Cardiac fibroblast (primary cell): Measurements from ENCODE around the gene CANT1.

ENCODE experiments used
- DNase-seq, 2 donors: peaks; one replicate each; pipeline versions ENCODE4 v3.0.0 to v3.0.0-alpha.2; 2010; ENCODE audit warnings: low read depth in 2 of 2
- H3K4me3 ChIP-seq, 2 donors: replicated peaks in 1 of 2; 1 replicate in 1 of 2; 2 replicates in 1 of 2; pipeline ENCODE4 v1.5.1; 2011; ENCODE audit warnings: low read depth in 2 of 2, low read length in 2 of 2, mild to moderate bottlenecking in 2 of 2, moderate library complexity in 1 of 2
- CTCF ChIP-seq: IDR thresholded peaks from one replicate; pipeline ENCODE4 v1.5.1; 2011; ENCODE audit warnings: low read depth, mild to moderate bottlenecking, low read length, inconsistent platforms

The CANT1 gene

GRCh38 chr17:78961571-78961970 lies 48.0 kb downstream of the CANT1 start:
- no peak for DNase-seq
- H3K4me3 ChIP-seq: no peak overlapping the region
- TF ChIP-seq CTCF: no peak

- TF ChIP-seq CTCF: no peak
- H3K4me3 ChIP-seq: no peak overlapping the region
- peak in 1 of 2 donors; percentile 74 for DNase-seq
Measured at GRCh38 chr17:78960928-78961327, 48.6 kb downstream of the CANT1 start.

GRCh38 chr17:78959803-78960202 lies 49.8 kb downstream of the CANT1 start:
- no peak for DNase-seq
- no peak for TF ChIP-seq CTCF
- no peak overlapping the region for H3K4me3 ChIP-seq

- no peak overlapping the region for H3K4me3 ChIP-seq
- no peak for TF ChIP-seq CTCF
- DNase-seq: peak in 1 of 2 donors; percentile 42
Measured at GRCh38 chr17:78958641-78959127, 50.9 kb downstream of the CANT1 start.

- H3K4me3 ChIP-seq: no peak overlapping the region
- DNase-seq: peak; percentile 57 to 68
- TF ChIP-seq CTCF: no peak
Measured at GRCh38 chr17:78957128-78957527, 52.4 kb downstream of the CANT1 start.

- TF ChIP-seq CTCF: no peak
- H3K4me3 ChIP-seq: no peak overlapping the region
- no peak for DNase-seq
Measured at GRCh38 chr17:78956254-78956653, 53.3 kb downstream of the CANT1 start.

GRCh38 chr17:78954684-78955083 lies 54.9 kb downstream of the CANT1 start:
- DNase-seq: no peak
- H3K4me3 ChIP-seq: no peak overlapping the region
- TF ChIP-seq CTCF: no peak
